Body of pancreas (tissue), 4 donors: ENCODE results near the gene COL19A1. TPM values are rescaled to one million over a fixed set of nuclear protein-coding genes. Genes with fewer than 3 reads are reported as not detected.
A peak's percentile ranks its signal among the peaks of the same experiment; 100 is the strongest.

ENCODE experiments used
- ATAC-seq: fragments of 150-250 bp; one replicate; pipeline ENCODE4 v1.9.1; 2016
- DNase-seq, 4 donors: peaks; one replicate each; pipeline ENCODE4 v3.0.0-alpha.2; 2019
- H3K27ac ChIP-seq, 4 donors: fragments of 200-600 bp; sonication (generic); 1 replicate in 3 of 4; 2 replicates in 1 of 4; pipeline versions ENCODE4 v1.5.1 to v1.6.1; 2016 to 2019; ENCODE audit warnings: mild to moderate bottlenecking in 1 of 4, mixed read lengths in 1 of 4, moderate library complexity in 1 of 4
- H3K27me3 ChIP-seq, 2 donors: fragments of 200-600 bp; sonication (generic); one replicate each; pipeline ENCODE4 v1.6.0; 2016; ENCODE audit warnings: mild to moderate bottlenecking in 1 of 2
- H3K36me3 ChIP-seq, 2 donors: fragments of 200-600 bp; sonication (generic); replicated peaks in 1 of 2; 2 replicates each; pipeline ENCODE4 v1.5.1; 2016; ENCODE audit warnings: low read depth in 2 of 2; ENCODE audit not compliant: insufficient read depth in 1 of 2
- H3K4me1 ChIP-seq: fragments of 200-600 bp; sonication (generic); one replicate; pipeline ENCODE4 v1.6.0; 2016
- H3K4me3 ChIP-seq, 2 donors: fragments of 200-600 bp; sonication (generic); 1 replicate in 1 of 2; 2 replicates in 1 of 2; pipeline ENCODE4 v1.5.1; 2016 to 2019
- H3K9me3 ChIP-seq, 3 donors: fragments of 200-600 bp; sonication (generic); 1 replicate in 2 of 3; 2 replicates in 1 of 3; pipeline ENCODE4 v1.5.1; 2016
- CTCF ChIP-seq, 7 experiments: fragments of 450-650 bp in 4 of 7; fragments of 200-600 bp in 3 of 7; sonication (generic) in 3 of 7; IDR thresholded peaks; one replicate each; pipeline ENCODE4 v1.5.1; 2016 to 2019; ENCODE audit warnings: antibody characterized with exemption in 7 of 7
- POLR2A ChIP-seq, 3 donors: fragments of 450-650 bp; IDR thresholded peaks; one replicate each; pipeline ENCODE4 v1.6.1; 2016; ENCODE audit warnings: antibody characterized with exemption in 3 of 3, mild to moderate bottlenecking in 2 of 3
- WGBS, 2 donors: methylation state at CpG; one replicate each; pipeline ENCODE4 v1.1.5; 2017; 5-methylcytosine and 5-hydroxymethylcytosine counted together
- intact Hi-C: fragments of 100-400 bp; cut with DNase I; formaldehyde crosslinking; loops from one replicate; pipeline ENCODE4 v1.15.1; 2023
- total RNA-seq, 2 donors: library from RNA; depleted of rRNA; stranded (reverse); fragments of >200 nt; gene quantifications; one replicate each; pipeline ENCODE4 v1.1.0, GENCODE V29; 2016

Gene COL19A1
- total RNA-seq, 2 donors from 2014 or later, result 0.26 to 1.6 TPM

- Histone ChIP-seq H3K4me3 (no peak overlapping the region), H3K4me1 (no peaks in the 10 kb centered on the region), H3K9me3 (no peaks in the 10 kb centered on the region), H3K36me3 (no peaks in the 10 kb centered on the region), H3K27me3 (no peaks in the 10 kb centered on the region), H3K27ac (no peak overlapping the region)
- WGBS, 2 donors, result 74 to 75% methylated on average over 1 of the region's 1 CpG
- ATAC-seq (no peak), DNase-seq (no peak)
- TF ChIP-seq POLR2A (IDR thresholded peaks at IDR 0.05), result no peak
- TF ChIP-seq CTCF (IDR thresholded peaks at IDR 0.05), result no peak
- intact Hi-C loops, result no loop called here
Measured at GRCh38 chr6:69926745-69927144, 60.4 kb downstream of the COL19A1 start.

GRCh38 chr6:69933239-69933638 lies 66.9 kb downstream of the COL19A1 start:
- 9 to 15% methylated on average over 1 of the region's 1 CpG for WGBS, 2 donors
- DNase-seq (no peak), ATAC-seq (no peak)
- H3K27me3 ChIP-seq, result no peaks in the 10 kb centered on the region
- no peaks in the 10 kb centered on the region for H3K9me3 ChIP-seq
- H3K27ac ChIP-seq, result no peak overlapping the region
- H3K4me3 ChIP-seq, result no peak overlapping the region
- no peak for TF ChIP-seq CTCF (IDR thresholded peaks at IDR 0.05)
- intact Hi-C loops, result no loop called here
- peaks cover 7% of the 10 kb centered on the region for H3K4me1 ChIP-seq
- H3K36me3 ChIP-seq, result no peaks in the 10 kb centered on the region

- no peak for DNase-seq
- 87 to 88% methylated on average over 1 of the region's 1 CpG for WGBS, 2 donors
- intact Hi-C loops, result no loop called here
Measured at GRCh38 chr6:69935079-69935478, 68.7 kb downstream of the COL19A1 start.

GRCh38 chr6:69936674-69937363 lies 70.5 kb downstream of the COL19A1 start:
- no peak overlapping the region for H3K4me3 ChIP-seq
- no peaks in the 10 kb centered on the region for H3K9me3 ChIP-seq
- peak; percentile 71 for ATAC-seq
- intact Hi-C loops, result no loop called here
- TF ChIP-seq CTCF (IDR thresholded peaks at IDR 0.05) (no peak), POLR2A (IDR thresholded peaks at IDR 0.05) (no peak)
- peak in 2 of 4 donors; percentile 14 to 16 for DNase-seq
- H3K27me3 ChIP-seq, result no peaks in the 10 kb centered on the region
- no peaks in the 10 kb centered on the region for H3K36me3 ChIP-seq
- H3K27ac ChIP-seq, result peak overlapping the region in 1 of 4 donors; percentile 32
- peaks cover 7% of the 10 kb centered on the region for H3K4me1 ChIP-seq

More at GRCh38 chr6:69935079-69935478, 68.7 kb downstream of the COL19A1 start:
- ATAC-seq, result no peak
- H3K36me3 ChIP-seq, result no peaks in the 10 kb centered on the region
- H3K9me3 ChIP-seq, result no peaks in the 10 kb centered on the region
- no peak overlapping the region for H3K4me3 ChIP-seq
- peaks cover 7% of the 10 kb centered on the region for H3K4me1 ChIP-seq
- no peak overlapping the region for H3K27ac ChIP-seq
- TF ChIP-seq CTCF (IDR thresholded peaks at IDR 0.05) (no peak), POLR2A (IDR thresholded peaks at IDR 0.05) (no peak)
- H3K27me3 ChIP-seq, result no peaks in the 10 kb centered on the region
